ENCODE data around the gene AFG1L.

Gene AFG1L

GRCh38 chr6:108574457-108575141, 279.7 kb downstream of the AFG1L start:
- H3K4me3 ChIP-seq (ENCODE audit: low read depth, low read length), result no peak overlapping the region
- TF ChIP-seq CTCF (IDR thresholded peaks at IDR 0.05; ENCODE audit: control insufficient read depth, extremely low read depth, insufficient read depth), result no peak
- no peak for DNase-seq (ENCODE audit: low read depth)

Data from LNCaP clone FGC (cell line).